SK-N-SH (cell line): ENCODE results near the gene ZNF467. TPM values are rescaled to one million over a fixed set of nuclear protein-coding genes. Genes with fewer than 3 reads are reported as not detected.

ENCODE experiments used
- CTCF ChIA-PET: fragments of 300-600, 350-600 bp; formaldehyde crosslinking; extraction: SDS; loops from one replicate; lab custom pipeline; 2021; lab: Yijun Ruan, JAX
- POLR2A ChIA-PET: fragments of 350-600 bp; sonication (Branson Sonifier 250); formaldehyde crosslinking; extraction: SDS; loops from one replicate; lab custom pipeline; 2020; ENCODE audit warnings: antibody characterized with exemption, inconsistent platforms; lab: Yijun Ruan, JAX
- DNase-seq: peaks from one replicate; pipeline ENCODE4 v3.0.0; 2012
- H2AFZ ChIP-seq: fragments of 200-600 bp; sonication (generic); 2 replicates; pipeline ENCODE4 v1.8.1; 2016; ENCODE audit warnings: antibody characterized with exemption, mild to moderate bottlenecking, low read depth
- H3F3A ChIP-seq: fragments of 200-600 bp; sonication (generic); replicated peaks from 2 replicates; pipeline ENCODE3; 2016; ENCODE audit warnings: antibody characterized with exemption, mild to moderate bottlenecking; ENCODE audit not compliant: insufficient read depth
- H3K27ac ChIP-seq, 2 experiments: fragments of 200-500 bp in 1 of 2; fragments of 200-600 bp in 1 of 2; sonication (Bioruptor generic) in 1 of 2; sonication (generic), shearing (Covaris generic) in 1 of 2; 2 replicates each; pipeline versions ENCODE4 v1.5.1 to v1.6.1; 2014 to 2016; ENCODE audit warnings: low read depth in 2 of 2, inconsistent platforms in 1 of 2, low read length in 1 of 2, mild to moderate bottlenecking in 1 of 2, mixed read lengths in 1 of 2
- H3K27me3 ChIP-seq: fragments of 200-600 bp; sonication (generic), shearing (Covaris generic); 2 replicates; pipeline ENCODE4 v1.6.1; 2016; ENCODE audit warnings: mixed run types; ENCODE audit not compliant: insufficient read depth
- H3K36me3 ChIP-seq, 2 experiments: fragments of 200-500 bp in 1 of 2; fragments of 200-600 bp in 1 of 2; sonication (Bioruptor generic) in 1 of 2; sonication (generic) in 1 of 2; replicated peaks in 1 of 2; 2 replicates each; pipeline versions ENCODE3 to v1.5.1; 2014 to 2016; ENCODE audit warnings: low read length in 1 of 2, mild to moderate bottlenecking in 1 of 2; ENCODE audit not compliant: insufficient read depth in 2 of 2, control insufficient read depth in 1 of 2
- H3K4me1 ChIP-seq, 2 experiments: fragments of 200-500 bp in 1 of 2; fragments of 200-600 bp in 1 of 2; sonication (Bioruptor generic) in 1 of 2; sonication (generic), shearing (Covaris generic) in 1 of 2; 2 replicates each; pipeline versions ENCODE4 v1.5.1 to v1.6.1; 2014 to 2016; ENCODE audit warnings: low read depth in 1 of 2, low read length in 1 of 2, mixed run types in 1 of 2; ENCODE audit not compliant: insufficient read depth in 2 of 2, control insufficient read depth in 1 of 2
- H3K4me2 ChIP-seq: fragments of 200-600 bp; sonication (generic), shearing (Covaris generic); 2 replicates; pipeline ENCODE4 v1.6.1; 2017; ENCODE audit warnings: mixed run types
- H3K4me3 ChIP-seq, 2 experiments: fragments of 200-500 bp in 1 of 2; fragments of 200-600 bp in 1 of 2; sonication (Bioruptor generic) in 1 of 2; sonication (generic), shearing (Covaris generic) in 1 of 2; 2 replicates each; pipeline versions ENCODE4 v1.5.1 to v1.8.1; 2014 to 2016; ENCODE audit warnings: low read depth in 2 of 2, inconsistent platforms in 1 of 2, low read length in 1 of 2, mild to moderate bottlenecking in 1 of 2, mixed read lengths in 1 of 2, moderate library complexity in 1 of 2
- H3K79me2 ChIP-seq: fragments of 200-600 bp; sonication (generic); 2 replicates; pipeline ENCODE4 v1.8.1; 2017; ENCODE audit warnings: mild to moderate bottlenecking; ENCODE audit not compliant: insufficient read depth
- H3K9ac ChIP-seq: fragments of 200-600 bp; sonication (generic); 2 replicates; pipeline ENCODE4 v1.6.1; 2017; ENCODE audit warnings: mixed run types
- H3K9me2 ChIP-seq: fragments of 200-600 bp; sonication (generic); 2 replicates; pipeline ENCODE4 v1.6.1; 2017; ENCODE audit warnings: mixed run types
- H3K9me3 ChIP-seq: fragments of 200-600 bp; sonication (generic); 2 replicates; pipeline ENCODE4 v1.6.1; 2017; ENCODE audit warnings: mixed run types, mild to moderate bottlenecking, moderate library complexity
- H4K20me1 ChIP-seq: fragments of 200-600 bp; sonication (generic); 2 replicates; pipeline ENCODE4 v1.6.1; 2017; ENCODE audit warnings: mild to moderate bottlenecking, mixed run types; ENCODE audit not compliant: insufficient read depth
- CHD2 ChIP-seq: fragments of 150-350 bp; IDR thresholded peaks from 2 replicates; pipeline ENCODE4 v1.6.1; 2018; ENCODE audit warnings: low read length; ENCODE audit not compliant: partially characterized antibody
- ELF1 ChIP-seq: IDR thresholded peaks from 2 replicates; pipeline ENCODE4 v1.4.0; 2012
- FOXJ3 ChIP-seq: sonication (generic); formaldehyde crosslinking; IDR thresholded peaks from 2 replicates; pipeline ENCODE4 v1.5.1; 2020; ENCODE audit warnings: mild to moderate bottlenecking, missing genetic modification reagents
- FOXM1 ChIP-seq: IDR thresholded peaks from 2 replicates; pipeline ENCODE4 v1.4.0; 2012; ENCODE audit warnings: low read depth, mild to moderate bottlenecking
- JUND ChIP-seq: IDR thresholded peaks from 2 replicates; pipeline ENCODE4 v1.4.0; 2012
- MEF2A ChIP-seq: IDR thresholded peaks from 2 replicates; pipeline ENCODE4 v1.4.0; 2012; ENCODE audit warnings: low read depth, borderline replicate concordance
- MXI1 ChIP-seq: IDR thresholded peaks from 2 replicates; pipeline ENCODE4 v1.6.1; 2012; ENCODE audit warnings: mild to moderate bottlenecking, low read depth, low read length, improper control_type of control experiment
- NFIC ChIP-seq: IDR thresholded peaks from 2 replicates; pipeline ENCODE4 v1.4.0; 2012; ENCODE audit warnings: borderline replicate concordance
- RAD21 ChIP-seq: IDR thresholded peaks from 2 replicates; pipeline ENCODE4 v1.6.1; 2012; ENCODE audit warnings: mild to moderate bottlenecking, low read length
- RCOR1 ChIP-seq: fragments of 150-350 bp; IDR thresholded peaks from 2 replicates; pipeline ENCODE4 v1.6.1; 2017; ENCODE audit warnings: antibody characterized with exemption, low read length
- RFX5 ChIP-seq: IDR thresholded peaks from 2 replicates; pipeline ENCODE4 v1.6.1; 2012; ENCODE audit warnings: mild to moderate bottlenecking, improper control_type of control experiment, low read length
- RXRA ChIP-seq: IDR thresholded peaks from 2 replicates; pipeline ENCODE4 v1.4.0; 2012; ENCODE audit warnings: low read depth, mild to moderate bottlenecking, borderline replicate concordance
- SMC3 ChIP-seq: IDR thresholded peaks from 2 replicates; pipeline ENCODE4 v1.6.1; 2012; ENCODE audit warnings: low read depth, low read length, improper control_type of control experiment
- TAF1 ChIP-seq: IDR thresholded peaks from 2 replicates; pipeline ENCODE4 v1.6.1; 2012; ENCODE audit warnings: low read depth, mild to moderate bottlenecking, low read length, moderate library complexity, borderline replicate concordance
- USF1 ChIP-seq: IDR thresholded peaks from 2 replicates; pipeline ENCODE4 v1.4.0; 2012; ENCODE audit warnings: low read depth, borderline replicate concordance
- YY1 ChIP-seq: IDR thresholded peaks from 2 replicates; pipeline ENCODE4 v1.4.0; 2012; ENCODE audit warnings: low read depth, mild to moderate bottlenecking
- WGBS: methylation state at CpG from one replicate; pipeline ENCODE4 v1.1.6; 2017; ENCODE audit warnings: low lambda C conversion rate; 5-methylcytosine and 5-hydroxymethylcytosine counted together
- polyA plus RNA-seq, 3 experiments: library from polyadenylated mRNA; depleted of rRNA; stranded (reverse); fragments of >200 nt; gene quantifications; 2 replicates each; pipeline ENCODE4 v1.2.3, GENCODE V29; 2012
- TF ChIP-seq, protein P1 (sequence below): IDR thresholded peaks from 2 replicates; pipeline ENCODE4 v1.4.0; 2012; ENCODE audit warnings: low read depth, borderline replicate concordance
- TF ChIP-seq, protein P2 (sequence below): fragments of 200-600 bp; sonication (generic); IDR thresholded peaks from 2 replicates; pipeline ENCODE4 v1.6.1; 2017; ENCODE audit warnings: antibody characterized with exemption, mild to moderate bottlenecking, moderate library complexity
- TF ChIP-seq, protein P3 (sequence below): IDR thresholded peaks from 2 replicates; pipeline ENCODE4 v1.4.0; 2012; ENCODE audit warnings: low read depth
- TF ChIP-seq, protein P4 (sequence below): fragments of 150-350 bp; IDR thresholded peaks from 2 replicates; pipeline ENCODE4 v1.6.1; 2016; ENCODE audit warnings: mild to moderate bottlenecking, low read depth, low read length

Gene ZNF467
- polyA plus RNA-seq, 1 of the 3 experiments (the other 2 are of a cell fraction) = 4.1 TPM

DNA sequence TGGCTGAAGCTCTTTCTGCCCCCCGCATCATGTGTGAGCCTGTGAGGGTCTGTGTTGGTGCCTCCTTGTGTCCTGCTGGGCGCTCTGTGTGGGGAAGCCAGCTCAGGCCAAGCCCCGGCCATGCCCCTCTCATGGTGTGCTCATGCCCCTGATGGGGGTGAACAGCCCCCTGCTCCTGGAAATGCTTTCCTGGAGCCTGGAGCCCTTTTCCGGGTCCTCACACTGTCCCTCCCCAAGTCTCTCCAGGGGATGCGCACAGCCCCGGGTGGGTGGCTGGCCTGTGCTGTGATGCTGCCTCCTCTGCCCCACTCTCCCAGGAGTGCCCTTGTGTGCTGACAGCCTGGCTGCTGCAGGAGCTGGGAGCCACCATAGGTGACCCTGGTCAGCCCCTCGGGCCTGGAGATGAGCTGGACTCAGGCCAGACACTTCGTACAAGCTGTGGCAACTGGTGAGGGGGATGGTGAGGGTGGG is 43.9 kb upstream of the ZNF467 start (continued):
- TF ChIP-seq, protein P1, sequence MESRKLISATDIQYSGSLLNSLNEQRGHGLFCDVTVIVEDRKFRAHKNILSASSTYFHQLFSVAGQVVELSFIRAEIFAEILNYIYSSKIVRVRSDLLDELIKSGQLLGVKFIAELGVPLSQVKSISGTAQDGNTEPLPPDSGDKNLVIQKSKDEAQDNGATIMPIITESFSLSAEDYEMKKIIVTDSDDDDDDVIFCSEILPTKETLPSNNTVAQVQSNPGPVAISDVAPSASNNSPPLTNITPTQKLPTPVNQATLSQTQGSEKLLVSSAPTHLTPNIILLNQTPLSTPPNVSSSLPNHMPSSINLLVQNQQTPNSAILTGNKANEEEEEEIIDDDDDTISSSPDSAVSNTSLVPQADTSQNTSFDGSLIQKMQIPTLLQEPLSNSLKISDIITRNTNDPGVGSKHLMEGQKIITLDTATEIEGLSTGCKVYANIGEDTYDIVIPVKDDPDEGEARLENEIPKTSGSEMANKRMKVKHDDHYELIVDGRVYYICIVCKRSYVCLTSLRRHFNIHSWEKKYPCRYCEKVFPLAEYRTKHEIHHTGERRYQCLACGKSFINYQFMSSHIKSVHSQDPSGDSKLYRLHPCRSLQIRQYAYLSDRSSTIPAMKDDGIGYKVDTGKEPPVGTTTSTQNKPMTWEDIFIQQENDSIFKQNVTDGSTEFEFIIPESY = no peak
- TF ChIP-seq CHD2 (no peak), NFIC (no peak), YY1 (no peak), RXRA (no peak), FOXJ3 (CRISPR knock-in tag) (no peak)
- TF ChIP-seq, protein P2, sequence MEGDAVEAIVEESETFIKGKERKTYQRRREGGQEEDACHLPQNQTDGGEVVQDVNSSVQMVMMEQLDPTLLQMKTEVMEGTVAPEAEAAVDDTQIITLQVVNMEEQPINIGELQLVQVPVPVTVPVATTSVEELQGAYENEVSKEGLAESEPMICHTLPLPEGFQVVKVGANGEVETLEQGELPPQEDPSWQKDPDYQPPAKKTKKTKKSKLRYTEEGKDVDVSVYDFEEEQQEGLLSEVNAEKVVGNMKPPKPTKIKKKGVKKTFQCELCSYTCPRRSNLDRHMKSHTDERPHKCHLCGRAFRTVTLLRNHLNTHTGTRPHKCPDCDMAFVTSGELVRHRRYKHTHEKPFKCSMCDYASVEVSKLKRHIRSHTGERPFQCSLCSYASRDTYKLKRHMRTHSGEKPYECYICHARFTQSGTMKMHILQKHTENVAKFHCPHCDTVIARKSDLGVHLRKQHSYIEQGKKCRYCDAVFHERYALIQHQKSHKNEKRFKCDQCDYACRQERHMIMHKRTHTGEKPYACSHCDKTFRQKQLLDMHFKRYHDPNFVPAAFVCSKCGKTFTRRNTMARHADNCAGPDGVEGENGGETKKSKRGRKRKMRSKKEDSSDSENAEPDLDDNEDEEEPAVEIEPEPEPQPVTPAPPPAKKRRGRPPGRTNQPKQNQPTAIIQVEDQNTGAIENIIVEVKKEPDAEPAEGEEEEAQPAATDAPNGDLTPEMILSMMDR = no peak
- TF ChIP-seq, protein P3, sequence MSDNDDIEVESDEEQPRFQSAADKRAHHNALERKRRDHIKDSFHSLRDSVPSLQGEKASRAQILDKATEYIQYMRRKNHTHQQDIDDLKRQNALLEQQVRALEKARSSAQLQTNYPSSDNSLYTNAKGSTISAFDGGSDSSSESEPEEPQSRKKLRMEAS = no peak

DNA sequence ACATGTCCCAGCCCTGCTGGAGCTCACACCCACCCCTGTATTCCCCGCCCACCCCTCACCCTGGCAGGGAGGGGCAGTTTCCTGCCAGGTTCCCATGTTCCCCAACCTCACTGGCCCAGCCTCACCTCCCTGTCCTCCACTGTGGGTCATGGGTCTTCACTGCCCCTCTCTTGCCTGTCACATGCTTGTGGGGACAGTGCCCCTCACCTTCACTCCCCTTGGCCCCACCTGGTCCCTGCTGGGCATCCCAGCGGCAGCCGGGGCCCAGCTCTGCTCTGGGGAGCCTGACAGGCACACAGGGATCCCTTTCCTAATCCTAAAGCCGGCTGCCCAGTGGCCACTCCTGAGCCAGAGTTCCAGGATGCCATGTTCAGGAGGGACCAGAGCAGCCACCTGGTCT is 43.4 kb upstream of the ZNF467 start:
- WGBS = 51% methylated on average over 4 of the region's 4 CpGs
- H3K9me3 ChIP-seq = no peaks in the 10 kb centered on the region
- CTCF ChIA-PET = interaction anchor here (10.8 kb wide), 1 partner anchor 9 kb away, joined by 119 read pairs; no protein-coding TSS in a partner anchor
- POLR2A ChIA-PET = no interaction called here
- H4K20me1 ChIP-seq = no peaks in the 10 kb centered on the region
- H3K27ac ChIP-seq = no peak overlapping the region
- peaks cover 0 to 12% of the 10 kb centered on the region in 2 experiments; a peak in 1 of 4 replicates for H3K4me1 ChIP-seq
- DNase-seq = no peak
- no peaks in the 10 kb centered on the region for H3K36me3 ChIP-seq
- no peak overlapping the region for H2AFZ ChIP-seq
- no peaks in the 10 kb centered on the region for H3F3A ChIP-seq
- no peaks in the 10 kb centered on the region for H3K79me2 ChIP-seq
- no peak overlapping the region for H3K4me2 ChIP-seq
- H3K4me3 ChIP-seq = no peak overlapping the region
- H3K9me2 ChIP-seq = no peaks in the 10 kb centered on the region
- H3K27me3 ChIP-seq = no peaks in the 10 kb centered on the region
- no peak overlapping the region for H3K9ac ChIP-seq
- TF ChIP-seq JUND = no peak
- TF ChIP-seq MEF2A = no peak
- TF ChIP-seq MXI1 = no peak
- no peak for TF ChIP-seq FOXM1
- no peak for TF ChIP-seq RFX5
- TF ChIP-seq SMC3 = no peak
- TF ChIP-seq, protein P2 = no peak
- no peak for TF ChIP-seq TAF1
- no peak for TF ChIP-seq RAD21
- no peak for TF ChIP-seq RCOR1
- no peak for TF ChIP-seq NFIC
- no peak for TF ChIP-seq USF1
- TF ChIP-seq ELF1 = no peak
- TF ChIP-seq CHD2 = no peak
- TF ChIP-seq, protein P4, sequence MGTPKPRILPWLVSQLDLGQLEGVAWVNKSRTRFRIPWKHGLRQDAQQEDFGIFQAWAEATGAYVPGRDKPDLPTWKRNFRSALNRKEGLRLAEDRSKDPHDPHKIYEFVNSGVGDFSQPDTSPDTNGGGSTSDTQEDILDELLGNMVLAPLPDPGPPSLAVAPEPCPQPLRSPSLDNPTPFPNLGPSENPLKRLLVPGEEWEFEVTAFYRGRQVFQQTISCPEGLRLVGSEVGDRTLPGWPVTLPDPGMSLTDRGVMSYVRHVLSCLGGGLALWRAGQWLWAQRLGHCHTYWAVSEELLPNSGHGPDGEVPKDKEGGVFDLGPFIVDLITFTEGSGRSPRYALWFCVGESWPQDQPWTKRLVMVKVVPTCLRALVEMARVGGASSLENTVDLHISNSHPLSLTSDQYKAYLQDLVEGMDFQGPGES = no peak
- TF ChIP-seq, protein P1 = no peak
- TF ChIP-seq FOXJ3 (CRISPR knock-in tag) = no peak
